Tibial artery (tissue), 4 donors: ENCODE data around the gene RBMS2.

ENCODE experiments used
- DNase-seq, 2 donors: peaks; one replicate each; pipeline ENCODE4 v3.0.0-alpha.2; 2019
- H3K27ac ChIP-seq, 2 donors: fragments of 200-600 bp; sonication (generic) in 1 of 2; 1 replicate in 1 of 2; 2 replicates in 1 of 2; pipeline ENCODE4 v1.5.1; 2018 to 2019; ENCODE audit warnings: mild to moderate bottlenecking in 1 of 2
- H3K27me3 ChIP-seq, 2 donors: fragments of 200-600 bp; sonication (generic) in 1 of 2; one replicate each; pipeline versions ENCODE4 v1.5.1 to v1.6.0; 2016 to 2019
- H3K36me3 ChIP-seq, 3 donors: fragments of 200-600 bp; sonication (generic) in 2 of 3; one replicate each; pipeline ENCODE4 v1.5.1; 2016 to 2019; ENCODE audit warnings: mild to moderate bottlenecking in 2 of 3
- H3K4me1 ChIP-seq, 4 donors: fragments of 200-600 bp; sonication (generic) in 2 of 4; 1 replicate in 3 of 4; 2 replicates in 1 of 4; pipeline ENCODE4 v1.5.1; 2016 to 2019
- H3K4me3 ChIP-seq, 2 donors: fragments of 200-600 bp; sonication (generic) in 1 of 2; 1 replicate in 1 of 2; 2 replicates in 1 of 2; pipeline ENCODE4 v1.5.1; 2018 to 2019; ENCODE audit warnings: mild to moderate bottlenecking in 2 of 2
- H3K9me3 ChIP-seq, 3 donors: fragments of 200-600 bp; sonication (generic) in 1 of 3; one replicate each; pipeline ENCODE4 v1.5.1; 2016 to 2019
- CTCF ChIP-seq, 2 experiments: fragments of 200-600 bp in 1 of 2; fragments of 450-650 bp in 1 of 2; IDR thresholded peaks; one replicate each; pipeline ENCODE4 v1.5.1; 2017 to 2019; ENCODE audit warnings: antibody characterized with exemption in 2 of 2, mild to moderate bottlenecking in 1 of 2, moderate library complexity in 1 of 2
- intact Hi-C: fragments of 100-400 bp; cut with DNase I; formaldehyde crosslinking; loops from one replicate; pipeline ENCODE4 v1.15.0; 2023; ENCODE audit warnings: low total_unique reads

Gene RBMS2

GRCh38 chr12:56614627-56615026, 93.0 kb downstream of the RBMS2 start:
- H3K27me3 ChIP-seq, result no peaks in the 10 kb centered on the region
- H3K36me3 ChIP-seq, result peaks cover 77 to 97% (median 91%) of the 10 kb centered on the region in 3 donors
- H3K4me1 ChIP-seq, result peaks cover 0 to 13% (median 1%) of the 10 kb centered on the region in 4 donors
- intact Hi-C loops, result no loop called here
- no peak overlapping the region for H3K27ac ChIP-seq
- no peak overlapping the region for H3K4me3 ChIP-seq
- no peaks in the 10 kb centered on the region for H3K9me3 ChIP-seq
- no peak for TF ChIP-seq CTCF (IDR thresholded peaks at IDR 0.05)
- DNase-seq, result no peak

GRCh38 chr12:56616244-56616643, 94.6 kb downstream of the RBMS2 start:
- H3K27ac ChIP-seq, result no peak overlapping the region
- peaks cover 0 to 24% (median 6%) of the 10 kb centered on the region in 4 donors for H3K4me1 ChIP-seq
- no peaks in the 10 kb centered on the region for H3K9me3 ChIP-seq
- H3K27me3 ChIP-seq, result no peaks in the 10 kb centered on the region
- TF ChIP-seq CTCF (IDR thresholded peaks at IDR 0.05), result no peak
- no peak for DNase-seq
- intact Hi-C loops, result no loop called here
- peaks cover 61 to 97% (median 90%) of the 10 kb centered on the region in 3 donors for H3K36me3 ChIP-seq
- no peak overlapping the region for H3K4me3 ChIP-seq

- Histone ChIP-seq H3K36me3 (peaks cover 54 to 92% (median 90%) of the 10 kb centered on the region in 3 donors), H3K4me1 (peaks cover 0 to 24% (median 8%) of the 10 kb centered on the region in 4 donors), H3K27ac (no peak overlapping the region), H3K4me3 (no peak overlapping the region), H3K9me3 (no peaks in the 10 kb centered on the region), H3K27me3 (no peaks in the 10 kb centered on the region)
- TF ChIP-seq CTCF (IDR thresholded peaks at IDR 0.05), result no peak
- intact Hi-C loops, result no loop called here
- no peak for DNase-seq
These were observed 95.3 kb downstream of the RBMS2 start for GRCh38 chr12:56616925-56617324.

GRCh38 chr12:56622535-56622934, 100.9 kb downstream of the RBMS2 start:
- intact Hi-C loops, result no loop called here
- Histone ChIP-seq H3K4me3 (no peak overlapping the region), H3K4me1 (peaks cover 0 to 63% (median 43%) of the 10 kb centered on the region in 4 donors), H3K9me3 (no peaks in the 10 kb centered on the region), H3K27me3 (no peaks in the 10 kb centered on the region), H3K36me3 (peaks cover 0 to 56% (median 40%) of the 10 kb centered on the region in 3 donors), H3K27ac (no peak overlapping the region)
- DNase-seq, result no peak
- no peak for TF ChIP-seq CTCF (IDR thresholded peaks at IDR 0.05)

GRCh38 chr12:56626701-56627100, 105.1 kb downstream of the RBMS2 start:
- no peak for TF ChIP-seq CTCF (IDR thresholded peaks at IDR 0.05)
- Histone ChIP-seq H3K4me1 (peaks cover 0 to 80% (median 56%) of the 10 kb centered on the region in 4 donors), H3K4me3 (no peak overlapping the region), H3K27me3 (no peaks in the 10 kb centered on the region), H3K27ac (peak overlapping the region in 1 of 2 donors; percentile 3), H3K36me3 (peaks cover 0 to 22% (median 9%) of the 10 kb centered on the region in 3 donors), H3K9me3 (no peaks in the 10 kb centered on the region)
- no peak for DNase-seq
- intact Hi-C loops, result no loop called here
